Right lobe of liver (tissue), 6 donors: ENCODE data around the gene CENPA. TPM values are rescaled to one million over a fixed set of nuclear protein-coding genes. Genes with fewer than 3 reads are reported as not detected.
"Not testable (repeated sequence)": the region's sequence is repeated elsewhere in the genome, so short reads cannot be mapped to it uniquely, and the experiment has no call there.

Source experiments
- ATAC-seq, 4 donors: fragments of 200-7000 bp; cut with Tn5 transposase; one replicate each; pipeline ENCODE4 v1.9.1; 2020; ENCODE audit warnings: mild to moderate bottlenecking in 4 of 4, moderate library complexity in 4 of 4
- DNase-seq, 3 donors: peaks; one replicate each; pipeline ENCODE4 v3.0.0-alpha.2; 2020
- H3K27ac ChIP-seq, 3 donors: fragments of 200-600 bp; one replicate each; pipeline ENCODE4 v1.8.0; 2022
- H3K27me3 ChIP-seq, 2 donors: fragments of 200-600 bp; one replicate each; pipeline ENCODE4 v1.8.0; 2022
- H3K36me3 ChIP-seq, 4 donors: fragments of 200-600 bp; sonication (generic) in 1 of 4; one replicate each; pipeline versions ENCODE4 v1.5.1 to v1.8.0; 2017 to 2022; ENCODE audit warnings: control low read depth in 1 of 4
- H3K4me1 ChIP-seq, 4 donors: fragments of 200-600 bp; sonication (generic) in 1 of 4; one replicate each; pipeline versions ENCODE4 v1.5.1 to v1.8.0; 2017 to 2022; ENCODE audit warnings: control low read depth in 1 of 4
- H3K4me3 ChIP-seq, 3 donors: fragments of 200-600 bp; one replicate each; pipeline ENCODE4 v1.8.0; 2022
- H3K9me3 ChIP-seq, 4 donors: fragments of 200-600 bp; sonication (generic) in 1 of 4; one replicate each; pipeline versions ENCODE4 v1.5.1 to v1.8.0; 2017 to 2022; ENCODE audit warnings: control low read depth in 1 of 4
- CTCF ChIP-seq, 4 donors: fragments of 200-600 bp in 3 of 4; fragments of 450-650 bp in 1 of 4; IDR thresholded peaks; one replicate each; pipeline versions ENCODE4 v1.5.1 to v1.8.0; 2016 to 2022; ENCODE audit warnings: antibody characterized with exemption in 4 of 4, mild to moderate bottlenecking in 2 of 4
- POLR2A ChIP-seq: fragments of 450-650 bp; IDR thresholded peaks from one replicate; pipeline ENCODE4 v1.6.1; 2017; ENCODE audit warnings: antibody characterized with exemption, mild to moderate bottlenecking
- WGBS: methylation state at CpG from one replicate; pipeline ENCODE4 v1.1.6; 2018; ENCODE audit warnings: low coverage, low lambda C conversion rate; ENCODE audit not compliant: insufficient coverage; ENCODE audit errors: missing lambda C conversion rate; 5-methylcytosine and 5-hydroxymethylcytosine counted together
- intact Hi-C, 2 donors: fragments of 100-400 bp; cut with DNase I; formaldehyde crosslinking; loops; one replicate each; pipeline versions ENCODE4 v1.11.2 to v1.14.1; 2022
- total RNA-seq, 6 experiments: library from RNA; depleted of rRNA in 2 of 6; stranded (reverse); fragments of >200 nt in 2 of 6; fragmentation: NEBNext Ultra II Directional in 3 of 6; extraction: Animal tissue kit (Norgen Biotek cat#: 25700) in 3 of 6; gene quantifications; one replicate each; pipeline versions ENCODE4 v1.1.0 to v1.2.4, GENCODE V29; 2016 to 2023
- donor health status: DM: no; HTN: yes; CAD: no.
- donor health status: DM: no; HTN: no; CAD: no.
- donor health status: DM: no; HTN: no; CAD: no.
- donor health status: DM: no; HTN: yes; CAD: no.
- donor health status: DM: no; HTN: yes; CAD: no.

Gene CENPA
- total RNA-seq, 6 experiments from 2014 or later, result 0.18 to 1.3 (median 0.56) TPM; not detected in 1

GRCh38 chr2:26793518-26793917, 7.7 kb downstream of the CENPA start:
- no peak for DNase-seq
- Histone ChIP-seq H3K36me3 (no peaks in the 10 kb centered on the region), H3K27ac (no peak overlapping the region), H3K4me3 (no peak overlapping the region), H3K27me3 (no peaks in the 10 kb centered on the region), H3K4me1 (no peaks in the 10 kb centered on the region), H3K9me3 (no peaks in the 10 kb centered on the region)
- 93% methylated on average over 3 of the region's 3 CpGs for WGBS
- no peak for ATAC-seq
- intact Hi-C loops, result no loop called here
- no peak for TF ChIP-seq POLR2A
- no peak for TF ChIP-seq CTCF (IDR thresholded peaks at IDR 0.05)

GRCh38 chr2:26795135-26795534, 9.3 kb downstream of the CENPA start:
- H3K27ac ChIP-seq, H3K4me3 ChIP-seq, H3K9me3 ChIP-seq, H3K4me1 ChIP-seq, DNase-seq, ATAC-seq, H3K27me3 ChIP-seq, intact Hi-C loops, H3K36me3 ChIP-seq: not testable (repeated sequence)
- 96% methylated on average over 5 of the region's 17 CpGs for WGBS

GRCh38 chr2:26801328-26801727, 15.5 kb downstream of the CENPA start:
- Histone ChIP-seq H3K4me3 (no peak overlapping the region), H3K36me3 (no peaks in the 10 kb centered on the region), H3K9me3 (no peaks in the 10 kb centered on the region), H3K4me1 (no peaks in the 10 kb centered on the region), H3K27ac (no peak overlapping the region), H3K27me3 (no peaks in the 10 kb centered on the region)
- TF ChIP-seq POLR2A (no peak), CTCF (IDR thresholded peaks at IDR 0.05) (no peak)
- DNase-seq, result no peak
- WGBS, result 92% methylated on average over 4 of the region's 4 CpGs
- no peak for ATAC-seq
- intact Hi-C loops, result no loop called here

- no peaks in the 10 kb centered on the region for H3K4me1 ChIP-seq
- no peak for ATAC-seq
- TF ChIP-seq POLR2A (no peak), CTCF (IDR thresholded peaks at IDR 0.05) (no peak)
- no peak for DNase-seq
- no peak overlapping the region for H3K27ac ChIP-seq
- no peaks in the 10 kb centered on the region for H3K27me3 ChIP-seq
- H3K4me3 ChIP-seq, result no peak overlapping the region
- intact Hi-C loops, result no loop called here
- 100% methylated on average over 4 of the region's 7 CpGs for WGBS
- no peaks in the 10 kb centered on the region for H3K36me3 ChIP-seq
- H3K9me3 ChIP-seq, result no peaks in the 10 kb centered on the region
Measured at GRCh38 chr2:26801796-26802195, 15.9 kb downstream of the CENPA start.

GRCh38 chr2:26805241-26805676, 19.4 kb downstream of the CENPA start:
- no peaks in the 10 kb centered on the region for H3K36me3 ChIP-seq
- no peak overlapping the region for H3K27ac ChIP-seq
- no peaks in the 10 kb centered on the region for H3K4me1 ChIP-seq
- no peaks in the 10 kb centered on the region for H3K27me3 ChIP-seq
- WGBS, result 69% methylated on average over 2 of the region's 5 CpGs
- H3K4me3 ChIP-seq, result no peak overlapping the region
- intact Hi-C loops, result no loop called here
- DNase-seq, result no peak
- no peaks in the 10 kb centered on the region for H3K9me3 ChIP-seq
- TF ChIP-seq CTCF (IDR thresholded peaks at IDR 0.05) (no peak), POLR2A (no peak)
- no peak for ATAC-seq
